ENCODE measurements around the gene IDE.
"Not testable (repeated sequence)": the region's sequence is repeated elsewhere in the genome, so short reads cannot be mapped to it uniquely, and the experiment has no call there.

IDE gene

GRCh38 chr10:92590623-92591549, 17.0 kb upstream of the IDE start:
- Histone ChIP-seq H3K27me3 (ENCODE audit: low read length) (no peaks in the 10 kb centered on the region), H3K4me2 (ENCODE audit: low read depth, low read length, poor library complexity, severe bottlenecking) (peak overlapping the region; percentile 93), H3K4me3 (ENCODE audit: insufficient read depth, low read length, poor library complexity, severe bottlenecking) (peak overlapping the region; percentile 62), H3K79me2 (ENCODE audit: insufficient read depth, low read length) (peaks cover 29% of the 10 kb centered on the region), H3F3A (ENCODE audit: insufficient read depth) (peaks cover 38% of the 10 kb centered on the region), H3K9me3 (ENCODE audit: insufficient read depth, low read length) (no peaks in the 10 kb centered on the region), H3K9me2 (replicated peaks; ENCODE audit: insufficient read depth, low read length) (no peaks in the 10 kb centered on the region), H3K9ac (ENCODE audit: low read length) (peak overlapping the region; percentile 92), H4K20me1 (ENCODE audit: low read depth, low read length) (peaks cover 15% of the 10 kb centered on the region), H2AFZ (ENCODE audit: low read depth, low read length, severe bottlenecking) (peak overlapping the region; percentile 77), H3K36me3 (ENCODE audit: low read length) (peaks cover 8% of the 10 kb centered on the region), H3K27ac (ENCODE audit: low read depth, low read length) (peak overlapping the region; percentile 93)
- TF ChIP-seq EZH2phosphoT487 (conservative IDR thresholded peaks at IDR 0.05; ENCODE audit: low read length) (no peak), CTCF (IDR thresholded peaks at IDR 0.05; ENCODE audit: insufficient read depth, low read length, poor library complexity, severe bottlenecking) (no peak)

- H2AFZ ChIP-seq (ENCODE audit: low read depth, low read length, severe bottlenecking); H3K4me2 ChIP-seq (ENCODE audit: low read depth, low read length, poor library complexity, severe bottlenecking); H3K9me3 ChIP-seq (ENCODE audit: insufficient read depth, low read length); H3K9ac ChIP-seq (ENCODE audit: low read length); H4K20me1 ChIP-seq (ENCODE audit: low read depth, low read length); H3K9me2 ChIP-seq (replicated peaks; ENCODE audit: insufficient read depth, low read length); H3K79me2 ChIP-seq (ENCODE audit: insufficient read depth, low read length); H3F3A ChIP-seq (ENCODE audit: insufficient read depth); H3K27ac ChIP-seq (ENCODE audit: low read depth, low read length); H3K27me3 ChIP-seq (ENCODE audit: low read length); H3K4me3 ChIP-seq (ENCODE audit: insufficient read depth, low read length, poor library complexity, severe bottlenecking); H3K36me3 ChIP-seq (ENCODE audit: low read length): not testable (repeated sequence)
Observed at GRCh38 chr10:92582347-92582746, 8.5 kb upstream of the IDE start.

GRCh38 chr10:92575961-92576360, 2.1 kb upstream of the IDE start:
- Histone ChIP-seq H3K27ac (ENCODE audit: low read depth, low read length) (no peak overlapping the region), H3K4me2 (ENCODE audit: low read depth, low read length, poor library complexity, severe bottlenecking) (no peak overlapping the region), H3K9me3 (ENCODE audit: insufficient read depth, low read length) (no peaks in the 10 kb centered on the region)

More at GRCh38 chr10:92575961-92576360, 2.1 kb upstream of the IDE start:
- Histone ChIP-seq H3K9me2 (replicated peaks; ENCODE audit: insufficient read depth, low read length) (no peaks in the 10 kb centered on the region), H3K36me3 (ENCODE audit: low read length) (no peaks in the 10 kb centered on the region), H3K27me3 (ENCODE audit: low read length) (no peaks in the 10 kb centered on the region), H3F3A (ENCODE audit: insufficient read depth) (peaks cover under 1% of the 10 kb centered on the region), H4K20me1 (ENCODE audit: low read depth, low read length) (no peaks in the 10 kb centered on the region), H3K79me2 (ENCODE audit: insufficient read depth, low read length) (peaks cover 28% of the 10 kb centered on the region), H3K4me3 (ENCODE audit: insufficient read depth, low read length, poor library complexity, severe bottlenecking) (no peak overlapping the region), H2AFZ (ENCODE audit: low read depth, low read length, severe bottlenecking) (no peak overlapping the region), H3K9ac (ENCODE audit: low read length) (no peak overlapping the region)
- TF ChIP-seq EZH2phosphoT487 (conservative IDR thresholded peaks at IDR 0.05; ENCODE audit: low read length) (no peak), CTCF (IDR thresholded peaks at IDR 0.05; ENCODE audit: insufficient read depth, low read length, poor library complexity, severe bottlenecking) (no peak)
